OCI-LY1 (cell line): ENCODE data around the gene TTC36.

Experiments
- H2AFZ ChIP-seq: fragments of 200-600 bp; sonication (generic), shearing (Covaris generic); 2 replicates; pipeline ENCODE4 v1.6.0; 2014; ENCODE audit warnings: antibody characterized with exemption, mild to moderate bottlenecking, low read length
- H3F3A ChIP-seq: fragments of 200-600 bp; sonication (generic), shearing (Covaris generic); 2 replicates; pipeline ENCODE4 v1.6.0; 2014; ENCODE audit warnings: mild to moderate bottlenecking, antibody characterized with exemption, low read length, moderate library complexity; ENCODE audit not compliant: insufficient read depth
- H3K27ac ChIP-seq: fragments of 200-600 bp; sonication (generic); 2 replicates; pipeline ENCODE4 v1.5.1; 2014; ENCODE audit warnings: low read length, mixed run types, mild to moderate bottlenecking, low read depth; ENCODE audit not compliant: poor library complexity, severe bottlenecking
- H3K27me3 ChIP-seq: fragments of 200-600 bp; sonication (generic); 2 replicates; pipeline ENCODE4 v1.6.0; 2014; ENCODE audit warnings: antibody characterized with exemption, mild to moderate bottlenecking, low read length, moderate library complexity; ENCODE audit not compliant: insufficient read depth
- H3K36me3 ChIP-seq: fragments of 200-600 bp; sonication (generic); 2 replicates; pipeline ENCODE4 v1.6.1; 2014; ENCODE audit warnings: mild to moderate bottlenecking, antibody characterized with exemption, low read length, moderate library complexity, mixed read lengths; ENCODE audit not compliant: insufficient read depth
- H3K4me1 ChIP-seq: fragments of 200-600 bp; sonication (generic); 2 replicates; pipeline ENCODE4 v1.5.1; 2014; ENCODE audit warnings: mild to moderate bottlenecking, low read length, moderate library complexity; ENCODE audit not compliant: insufficient read depth, severe bottlenecking
- H3K4me2 ChIP-seq: fragments of 200-600 bp; sonication (generic), shearing (Covaris generic); 2 replicates; pipeline ENCODE4 v1.6.1; 2014; ENCODE audit warnings: low read length
- H3K4me3 ChIP-seq: fragments of 200-600 bp; sonication (generic); 2 replicates; pipeline ENCODE4 v1.5.1; 2014; ENCODE audit warnings: low read length, low read depth, mild to moderate bottlenecking, mixed read lengths; ENCODE audit not compliant: poor library complexity, severe bottlenecking
- H3K79me2 ChIP-seq: fragments of 200-600 bp; shearing (Covaris generic); 2 replicates; pipeline ENCODE4 v1.6.1; 2016; ENCODE audit warnings: mixed run types, low read length, mixed read lengths; ENCODE audit not compliant: insufficient read depth
- H3K9ac ChIP-seq: fragments of 200-600 bp; sonication (generic), shearing (Covaris generic); 2 replicates; pipeline ENCODE4 v1.6.1; 2014; ENCODE audit warnings: mild to moderate bottlenecking, low read length, mixed read lengths
- H3K9me2 ChIP-seq: fragments of 200-600 bp; sonication (generic), shearing (Covaris generic); 2 replicates; pipeline ENCODE4 v1.6.1; 2014; ENCODE audit warnings: low read depth, mild to moderate bottlenecking, low read length, mixed read lengths
- H3K9me3 ChIP-seq: fragments of 200-600 bp; shearing (Covaris generic); 2 replicates; pipeline ENCODE4 v1.6.1; 2014; ENCODE audit warnings: low read length, mixed read lengths
- H4K20me1 ChIP-seq: fragments of 200-600 bp; sonication (generic), shearing (Covaris generic); 2 replicates; pipeline ENCODE4 v1.6.0; 2016; ENCODE audit warnings: mild to moderate bottlenecking, low read length; ENCODE audit not compliant: insufficient read depth
- CTCF ChIP-seq: fragments of 200-600 bp; sonication (generic), shearing (Covaris generic); IDR thresholded peaks from 2 replicates; pipeline ENCODE4 v1.5.1; 2017; ENCODE audit warnings: mild to moderate bottlenecking, antibody characterized with exemption, low read length, moderate library complexity, mixed read lengths
- EZH2 ChIP-seq: fragments of 200-600 bp; sonication (generic), shearing (Covaris generic); IDR thresholded peaks from 2 replicates; pipeline ENCODE4 v1.8.0; 2017; ENCODE audit warnings: borderline replicate concordance, mixed run types, mild to moderate bottlenecking, antibody characterized with exemption, low read length, moderate library complexity, mixed read lengths

Gene TTC36

GRCh38 chr11:118503216-118503615, 24.1 kb upstream of the TTC36 start:
- no peak overlapping the region for H3K9ac ChIP-seq
- no peak overlapping the region for H3K4me2 ChIP-seq
- H2AFZ ChIP-seq: no peak overlapping the region
- no peaks in the 10 kb centered on the region for H3K9me2 ChIP-seq
- no peak overlapping the region for H3K27ac ChIP-seq
- no peaks in the 10 kb centered on the region for H3F3A ChIP-seq
- no peak overlapping the region for H3K4me3 ChIP-seq
- no peaks in the 10 kb centered on the region for H3K27me3 ChIP-seq
- no peaks in the 10 kb centered on the region for H3K9me3 ChIP-seq
- H3K4me1 ChIP-seq: no peaks in the 10 kb centered on the region
- H3K79me2 ChIP-seq: no peaks in the 10 kb centered on the region
- no peak for TF ChIP-seq CTCF
- TF ChIP-seq EZH2: no peak
- no peaks in the 10 kb centered on the region for H4K20me1 ChIP-seq
- H3K36me3 ChIP-seq: peaks cover 96% of the 10 kb centered on the region

- H3F3A ChIP-seq: no peaks in the 10 kb centered on the region
- H3K4me2 ChIP-seq: no peak overlapping the region
- no peak overlapping the region for H2AFZ ChIP-seq
- H3K27me3 ChIP-seq: no peaks in the 10 kb centered on the region
- H3K4me1 ChIP-seq: no peaks in the 10 kb centered on the region
- no peak overlapping the region for H3K27ac ChIP-seq
- TF ChIP-seq EZH2: no peak
- TF ChIP-seq CTCF: no peak
- H3K9ac ChIP-seq: no peak overlapping the region
- H4K20me1 ChIP-seq: no peaks in the 10 kb centered on the region
- H3K9me3 ChIP-seq: no peaks in the 10 kb centered on the region
- peaks cover 84% of the 10 kb centered on the region for H3K36me3 ChIP-seq
- H3K4me3 ChIP-seq: no peak overlapping the region
- H3K9me2 ChIP-seq: no peaks in the 10 kb centered on the region
- no peaks in the 10 kb centered on the region for H3K79me2 ChIP-seq
These were observed 15.7 kb upstream of the TTC36 start for GRCh38 chr11:118511601-118512000.

DNA sequence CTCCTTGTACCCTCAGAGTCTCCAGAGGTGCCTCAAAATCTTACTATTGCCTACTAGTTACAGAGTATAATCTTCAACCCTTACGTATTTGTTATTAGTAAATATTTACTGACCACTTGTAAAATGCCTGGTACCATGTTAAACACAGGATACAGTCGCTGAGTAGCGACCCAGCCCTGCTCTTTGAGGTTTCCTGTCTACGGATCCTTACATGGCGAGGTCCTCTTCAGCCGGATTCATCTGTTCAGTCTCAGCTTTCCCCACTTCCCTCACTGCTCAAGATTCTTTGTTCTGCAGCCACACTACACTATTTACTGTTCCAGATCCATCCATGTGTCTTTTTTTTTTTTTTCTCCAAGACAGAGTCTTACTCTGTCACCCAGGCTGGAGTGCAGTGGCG, 13.2 kb upstream of the TTC36 start:
- Histone ChIP-seq H2AFZ (no peak overlapping the region), H3F3A (no peaks in the 10 kb centered on the region), H3K27ac (no peak overlapping the region), H3K9ac (no peak overlapping the region), H3K79me2 (no peaks in the 10 kb centered on the region), H3K9me2 (no peaks in the 10 kb centered on the region), H3K36me3 (peaks cover 69% of the 10 kb centered on the region), H3K4me3 (no peak overlapping the region), H3K27me3 (no peaks in the 10 kb centered on the region), H3K9me3 (no peaks in the 10 kb centered on the region), H3K4me2 (no peak overlapping the region), H4K20me1 (no peaks in the 10 kb centered on the region), H3K4me1 (no peaks in the 10 kb centered on the region)
- TF ChIP-seq EZH2: no peak

DNA sequence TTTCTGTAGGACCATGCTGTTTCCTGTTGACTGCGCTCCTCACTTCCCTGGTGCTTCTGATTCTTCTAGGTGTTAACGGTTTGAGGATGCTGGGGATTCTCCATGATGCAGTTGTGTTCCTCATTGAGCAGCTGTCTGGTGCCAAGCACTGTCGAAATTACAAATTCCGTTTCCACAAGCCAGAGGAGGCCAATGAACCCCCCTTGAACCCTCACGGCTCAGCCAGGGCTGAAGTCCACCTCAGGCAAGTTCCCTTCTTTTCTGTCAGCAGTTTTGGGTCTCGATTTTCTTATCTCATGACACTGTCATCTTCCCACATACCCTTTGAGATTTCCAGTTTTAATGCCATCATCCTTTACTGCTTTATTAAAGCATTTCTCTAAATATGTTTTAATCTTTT, 7.7 kb upstream of the TTC36 start:
- Histone ChIP-seq H4K20me1 (no peaks in the 10 kb centered on the region), H3K27me3 (no peaks in the 10 kb centered on the region), H3K79me2 (no peaks in the 10 kb centered on the region), H3F3A (no peaks in the 10 kb centered on the region), H3K9me3 (no peaks in the 10 kb centered on the region), H2AFZ (no peak overlapping the region), H3K27ac (no peak overlapping the region), H3K36me3 (peaks cover 63% of the 10 kb centered on the region), H3K4me3 (no peak overlapping the region), H3K9ac (no peak overlapping the region), H3K4me1 (no peaks in the 10 kb centered on the region), H3K4me2 (no peak overlapping the region), H3K9me2 (no peaks in the 10 kb centered on the region)
- no peak for TF ChIP-seq CTCF
- TF ChIP-seq EZH2: no peak
